ENCODE measurements around the gene SLC26A11.
A peak's percentile ranks its signal among the peaks of the same experiment; 100 is the strongest.
"Not testable (repeated sequence)": the region's sequence is repeated elsewhere in the genome, so short reads cannot be mapped to it uniquely, and the experiment has no call there.

Gene SLC26A11

DNA sequence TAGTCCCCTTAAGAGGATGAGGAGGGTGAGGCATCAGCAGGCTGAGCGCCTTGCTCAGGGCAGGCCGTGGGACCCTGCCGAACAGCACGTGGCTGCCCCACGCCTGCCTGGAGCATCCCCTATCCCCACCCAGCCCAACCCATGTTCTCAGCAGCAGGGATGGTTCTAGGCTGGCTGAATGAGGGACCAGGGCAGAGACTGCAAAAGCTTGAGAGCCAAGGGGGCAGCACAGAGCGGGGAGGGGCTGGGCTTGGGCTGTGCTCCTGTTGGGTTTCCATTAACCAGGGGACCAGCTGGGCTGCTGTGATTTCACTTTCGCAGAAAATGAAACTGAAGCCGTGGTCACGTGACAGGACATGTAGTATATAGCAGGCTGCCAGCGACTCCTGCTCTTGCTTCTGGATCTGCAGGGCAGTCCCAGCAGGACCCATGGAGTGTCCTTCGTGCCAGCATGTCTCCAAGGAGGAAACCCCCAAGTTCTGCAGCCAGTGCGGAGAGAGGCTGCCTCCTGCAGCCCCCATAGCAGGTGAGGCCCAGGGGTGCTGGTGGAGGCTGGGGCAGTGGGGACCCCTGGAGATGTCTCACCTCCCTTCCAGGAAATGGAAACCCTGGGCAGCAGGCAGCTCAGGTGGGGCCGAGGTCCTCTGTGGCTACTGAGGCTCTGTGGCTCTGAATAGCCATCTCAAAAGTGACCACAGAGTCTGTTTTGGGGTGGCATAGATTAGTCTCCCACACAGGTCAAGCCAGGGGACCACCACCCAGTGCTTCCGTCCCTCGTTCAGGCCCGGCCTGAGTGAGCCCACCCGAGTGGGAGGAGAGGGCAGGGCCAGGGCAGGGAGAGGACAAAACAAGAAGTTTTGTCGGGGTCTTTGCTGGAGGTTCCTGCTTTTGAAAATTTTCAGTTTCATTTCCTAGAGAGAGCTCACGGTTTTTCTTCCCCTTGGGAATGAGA lies 43.3 kb downstream of the SLC26A11 start:
- peak; percentile 96 to 98 for DNase-seq

DNA sequence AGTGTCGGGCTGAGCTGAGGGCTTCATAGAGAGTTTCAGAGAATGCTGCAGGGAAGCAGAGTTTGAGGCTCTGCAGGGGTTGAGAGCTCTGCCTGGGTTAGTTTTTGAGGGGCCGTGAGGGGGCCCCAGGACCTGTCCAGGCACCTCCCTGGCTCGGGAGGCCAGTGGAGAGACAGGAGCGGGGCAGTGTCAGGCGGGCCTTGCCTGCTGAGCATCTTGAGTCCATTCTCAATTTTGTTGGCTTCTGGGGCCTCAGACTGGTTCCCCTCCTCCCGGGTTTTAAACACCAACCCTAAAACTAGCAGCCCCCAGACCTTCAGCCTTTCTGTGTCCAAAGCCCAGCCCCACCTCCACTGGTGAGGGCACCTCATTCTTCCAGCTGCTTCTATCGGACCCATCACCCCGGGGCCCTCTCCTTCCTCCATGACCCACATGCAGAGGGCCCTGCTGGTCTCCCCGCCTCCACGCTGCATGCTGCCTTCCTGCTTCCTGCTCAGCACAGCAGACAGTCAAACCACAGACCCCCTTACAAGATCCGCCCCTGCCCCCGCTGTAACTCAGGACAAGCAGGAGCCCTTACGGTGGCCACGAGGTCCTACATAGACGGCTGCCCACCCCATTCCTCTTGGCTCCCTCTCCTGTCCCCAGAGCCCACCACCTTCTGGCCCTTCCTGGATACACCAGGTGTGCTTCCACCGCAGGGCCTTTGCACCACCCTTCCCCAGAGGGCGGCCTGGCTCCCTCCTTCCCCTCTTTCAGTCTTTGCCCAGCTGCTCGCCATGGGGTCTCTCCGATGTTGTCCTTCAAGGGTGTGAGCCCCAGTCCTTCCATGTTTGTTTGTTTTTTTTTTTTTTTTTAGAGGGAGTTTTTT lies 44.2 kb downstream of the SLC26A11 start:
- DNase-seq: no peak

DNA sequence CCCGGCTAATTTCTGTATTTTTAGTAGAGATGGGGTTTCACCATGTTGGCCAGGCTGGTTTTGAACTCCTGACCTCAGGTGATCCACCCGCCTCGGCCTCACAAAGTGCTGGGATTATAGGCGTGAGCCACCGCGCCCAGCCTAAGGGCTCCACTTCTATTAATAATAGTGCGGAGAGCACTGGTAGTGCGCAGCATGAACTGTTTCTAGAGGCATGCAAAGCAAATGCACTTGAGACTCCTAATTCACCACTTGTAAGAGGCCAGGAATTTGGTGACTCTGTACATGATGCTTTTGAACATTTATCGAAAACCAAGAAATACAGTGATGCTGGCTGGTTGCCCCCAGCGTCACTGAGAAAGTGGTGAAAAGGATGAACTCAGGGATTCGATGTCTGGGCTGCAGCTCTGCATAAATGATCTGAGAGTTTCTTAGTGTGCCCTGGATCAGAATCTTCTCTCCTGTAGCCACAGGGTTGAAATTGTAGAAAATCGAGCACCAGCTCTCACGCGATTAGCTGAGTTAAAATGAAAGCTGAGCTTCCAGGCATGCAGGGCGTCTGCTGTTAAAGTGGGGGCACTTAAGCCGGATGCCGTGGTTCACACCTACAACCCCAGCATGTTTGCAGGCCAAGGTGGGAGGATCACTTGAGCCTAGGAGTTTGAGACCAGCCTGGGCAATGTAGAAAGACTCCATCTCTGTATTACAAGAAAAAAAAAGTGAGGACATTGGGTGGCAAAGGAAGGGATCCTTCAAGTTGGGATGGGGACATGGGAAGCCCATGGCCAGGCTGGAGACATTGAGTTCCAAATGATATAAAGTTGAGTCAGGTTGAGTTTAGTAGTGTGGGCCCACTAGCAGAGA lies 45.2 kb downstream of the SLC26A11 start:
- no peak for DNase-seq

DNA sequence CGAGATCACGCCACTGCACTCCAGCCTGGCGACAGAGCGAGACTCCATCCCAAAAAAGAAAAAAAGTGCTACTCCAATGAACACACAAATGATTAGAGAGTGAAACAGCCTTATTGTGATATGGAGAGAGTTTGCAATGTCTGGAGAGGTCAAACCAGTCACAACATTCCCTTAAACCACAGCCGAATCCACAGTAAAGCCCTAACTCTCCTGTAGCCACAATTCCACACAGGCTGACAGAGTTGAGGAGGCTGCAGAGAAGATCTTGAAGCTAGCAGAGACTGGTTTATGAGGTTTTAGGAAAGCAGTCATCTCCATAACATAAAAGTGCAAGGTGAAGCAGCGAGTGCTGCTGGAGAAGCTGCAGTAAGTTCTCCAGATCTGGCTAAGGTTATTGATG lies 47.2 kb downstream of the SLC26A11 start:
- no peak for DNase-seq

DNA sequence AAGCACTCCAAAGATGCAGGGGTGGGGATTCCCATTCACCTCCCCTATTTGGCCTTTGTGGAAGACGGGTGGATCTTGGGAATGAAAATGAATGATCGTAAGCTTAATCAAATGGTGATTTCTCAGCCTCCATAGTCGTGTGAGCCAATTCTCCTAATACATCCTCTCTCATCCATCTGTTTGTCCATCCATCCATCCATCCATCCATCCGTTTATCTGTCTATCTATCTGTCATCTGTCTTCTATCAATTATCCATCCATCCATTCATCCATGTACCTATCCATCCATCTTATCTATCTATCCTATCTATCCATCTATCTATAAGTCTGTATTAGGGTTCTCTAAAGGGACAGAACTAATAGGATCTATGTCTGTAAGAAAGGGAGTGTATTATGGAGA lies 48.2 kb downstream of the SLC26A11 start:
- DNase-seq: no peak

DNA sequence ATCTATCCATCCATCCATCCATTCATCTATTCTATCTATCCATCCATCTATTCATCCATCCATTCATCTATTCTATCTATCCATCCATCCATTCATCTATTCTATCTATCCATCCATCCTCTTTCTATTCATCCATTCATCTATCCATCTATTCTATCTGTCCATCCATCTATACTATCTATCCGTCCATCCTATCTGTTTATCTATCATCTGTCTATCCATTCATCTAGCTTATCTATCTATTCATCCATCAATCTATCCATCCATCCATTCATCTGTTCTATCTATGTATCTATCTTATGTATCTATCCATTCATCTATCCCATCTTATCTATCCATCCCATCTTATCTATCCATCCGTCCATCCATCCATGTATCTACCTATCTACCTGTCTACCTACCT lies 49.2 kb downstream of the SLC26A11 start:
- no peak for DNase-seq

DNA sequence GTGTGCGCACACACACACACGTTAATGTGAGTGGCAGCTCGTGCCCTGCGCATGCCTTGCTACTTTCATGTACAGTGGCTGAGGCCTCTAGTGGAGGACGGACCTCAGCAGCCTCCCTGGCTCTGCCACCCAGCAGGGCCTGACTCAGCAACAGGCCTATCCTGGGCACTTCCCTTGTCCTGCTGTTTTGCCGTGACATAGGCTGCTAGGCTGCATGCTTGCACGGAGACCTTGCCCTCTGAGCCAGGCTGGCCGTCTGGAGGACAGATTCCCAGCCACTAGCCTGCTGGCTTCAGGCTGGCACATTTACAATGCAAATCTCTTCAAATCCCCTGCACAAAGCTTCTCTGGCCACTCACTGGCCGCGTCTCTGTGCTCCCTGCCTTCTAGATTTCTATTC lies 49.9 kb downstream of the SLC26A11 start:
- peak; percentile 44 to 87 for DNase-seq

DNA sequence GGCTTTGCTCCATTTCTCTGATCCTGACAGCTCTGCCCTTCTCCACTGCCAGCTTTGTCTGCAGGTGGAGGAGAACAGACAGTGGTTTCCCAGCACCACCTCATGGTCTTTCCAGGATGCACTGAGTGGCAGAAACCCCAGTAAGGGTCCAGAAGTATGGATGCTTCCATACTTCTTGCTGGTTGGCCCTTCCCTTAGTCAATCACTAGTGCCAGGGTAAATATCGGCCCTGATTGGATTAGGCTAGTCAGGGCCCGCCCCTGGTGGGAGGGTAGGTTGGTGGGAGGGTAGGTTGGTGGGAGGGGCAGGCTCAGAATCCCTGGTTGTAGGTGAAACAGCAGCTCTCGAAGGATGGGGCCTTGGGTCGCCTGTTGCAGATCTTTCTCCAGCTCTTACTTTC lies 50.6 kb downstream of the SLC26A11 start:
- DNase-seq: no peak

DNA sequence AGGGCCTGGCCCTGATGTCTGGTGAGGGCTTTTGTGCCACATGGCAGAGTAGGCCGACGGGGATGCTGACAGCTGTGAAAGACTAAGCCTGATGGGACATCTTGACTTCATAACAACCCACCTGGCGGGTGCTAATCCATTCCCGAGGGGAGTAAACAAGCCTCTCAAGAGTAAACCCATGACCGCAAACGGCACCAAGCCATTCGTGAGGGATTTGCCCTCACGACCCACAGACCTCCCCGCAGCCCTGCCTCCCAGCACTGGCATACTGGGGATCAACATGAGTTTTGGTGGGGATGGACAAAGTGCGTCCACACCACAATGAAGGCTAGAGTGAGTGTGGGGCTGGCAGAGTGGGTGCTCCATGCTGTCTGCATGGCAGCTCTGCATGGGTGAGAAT lies 52.1 kb downstream of the SLC26A11 start:
- peak; percentile 100 for DNase-seq

DNA sequence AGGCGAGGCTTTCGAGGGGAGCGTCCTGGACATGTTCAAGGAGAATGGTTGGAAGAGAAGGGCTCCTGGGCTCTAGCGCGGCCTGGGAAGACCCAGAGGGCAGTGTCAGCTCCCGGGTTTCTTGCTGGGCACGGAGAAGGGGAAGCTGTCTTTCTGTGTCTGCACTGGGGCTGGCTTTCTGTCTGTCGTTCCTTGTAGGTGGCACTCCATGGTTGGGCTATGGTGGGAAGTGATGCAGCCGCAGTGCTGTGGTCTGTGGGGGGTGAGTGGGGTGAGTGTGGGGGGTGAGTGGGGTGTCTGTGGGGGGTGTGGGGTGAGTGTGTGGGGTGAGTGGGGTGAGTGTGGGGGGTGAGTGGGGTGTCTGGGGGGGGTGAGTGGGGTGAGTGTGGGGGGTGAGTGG lies 54.1 kb downstream of the SLC26A11 start:
- DNase-seq: no peak

DNA sequence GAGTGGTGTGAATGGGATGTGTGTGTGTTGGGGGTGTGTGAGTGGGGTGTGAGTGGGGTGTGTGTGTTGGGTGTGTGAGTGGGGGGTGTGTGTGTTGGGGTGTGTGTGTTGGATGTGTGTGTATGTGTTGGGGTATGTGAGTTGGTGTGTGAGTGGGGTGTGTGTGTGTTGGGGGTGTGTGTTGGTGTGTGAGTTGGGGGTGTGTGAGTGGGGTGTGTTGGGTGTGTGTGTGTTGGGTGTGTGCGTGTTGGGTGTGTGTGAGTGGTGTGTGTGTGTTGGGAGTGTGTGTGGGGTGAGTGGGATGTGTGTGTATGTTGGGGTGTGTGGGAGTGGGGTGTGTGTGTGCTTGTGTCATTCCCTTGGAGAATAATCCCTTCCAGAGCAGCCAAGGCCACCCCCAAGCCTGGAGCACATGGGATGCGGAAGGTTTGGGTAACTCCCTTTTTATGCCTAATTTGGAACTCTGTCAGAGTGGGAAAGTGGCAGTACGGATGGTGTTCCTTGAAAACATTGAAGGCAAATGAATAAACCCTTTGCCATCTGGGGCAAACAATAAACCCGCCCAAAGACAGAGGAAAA lies 54.7 kb downstream of the SLC26A11 start:
- DNase-seq: no peak

DNA sequence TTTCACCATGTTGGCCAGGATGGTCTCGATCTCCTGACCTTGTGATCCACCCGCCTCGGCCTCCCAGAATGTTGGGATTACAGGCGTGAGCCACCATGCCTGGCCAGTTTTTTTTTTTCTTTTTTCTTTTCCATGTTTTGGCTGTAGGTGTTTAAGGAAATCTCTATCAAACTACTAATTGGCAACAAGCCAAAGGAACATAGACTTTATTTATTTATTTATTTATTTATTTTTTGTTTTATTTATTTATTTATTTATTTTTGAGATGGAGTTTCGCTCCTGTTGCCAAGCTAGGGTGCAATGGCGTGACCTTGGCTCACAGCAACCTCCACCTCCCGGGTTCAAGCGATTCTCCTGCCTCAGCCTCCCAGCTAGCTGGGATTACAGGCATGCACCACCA lies 55.6 kb downstream of the SLC26A11 start:
- DNase-seq: not testable (repeated sequence)

DNA sequence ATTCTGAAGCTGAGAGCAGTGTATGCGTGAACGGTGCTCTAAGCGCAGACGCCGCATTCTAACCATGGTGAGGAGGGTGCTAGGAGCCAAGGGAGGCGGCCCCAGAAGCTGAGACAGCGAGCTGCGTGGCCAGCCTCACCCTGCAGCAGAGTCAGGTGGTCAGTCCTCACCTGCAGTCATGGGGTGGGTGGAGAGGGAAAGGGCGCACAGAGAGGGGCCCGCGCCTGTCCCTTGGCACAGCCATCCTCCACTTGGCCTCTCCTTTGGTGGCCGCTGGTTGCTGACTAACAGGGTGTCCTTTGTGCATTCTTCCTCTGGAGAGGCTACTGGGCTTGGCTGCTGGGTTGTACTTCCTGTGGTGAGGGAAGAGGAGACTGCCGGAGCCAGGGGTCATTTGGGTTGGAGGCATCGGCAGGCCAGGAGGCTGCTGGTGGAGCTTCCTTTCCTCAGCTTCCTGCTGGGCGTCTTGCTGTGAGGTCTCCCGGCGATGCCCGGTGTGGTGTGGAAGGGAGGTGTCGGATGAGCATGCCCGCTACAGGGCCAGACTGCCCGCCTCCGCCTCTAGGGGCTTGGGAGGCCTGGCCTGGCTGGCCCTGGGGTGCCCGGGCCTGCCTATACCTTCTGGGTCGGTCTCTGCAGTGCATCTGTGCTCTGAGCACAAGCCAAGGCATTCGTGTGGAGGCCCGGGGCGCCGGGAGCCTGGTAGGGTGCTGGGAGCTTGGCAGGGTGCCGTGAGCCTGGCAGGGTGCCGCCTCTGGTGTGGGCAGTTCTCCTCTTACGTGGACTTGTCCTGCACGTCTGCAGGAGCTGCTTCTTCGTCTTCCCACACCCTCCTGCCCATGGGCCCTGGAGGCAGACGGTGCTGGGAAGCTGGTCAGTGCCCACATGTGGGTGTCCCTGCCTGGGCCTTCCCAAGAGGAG lies 57.8 kb downstream of the SLC26A11 start:
- no peak for DNase-seq

DNA sequence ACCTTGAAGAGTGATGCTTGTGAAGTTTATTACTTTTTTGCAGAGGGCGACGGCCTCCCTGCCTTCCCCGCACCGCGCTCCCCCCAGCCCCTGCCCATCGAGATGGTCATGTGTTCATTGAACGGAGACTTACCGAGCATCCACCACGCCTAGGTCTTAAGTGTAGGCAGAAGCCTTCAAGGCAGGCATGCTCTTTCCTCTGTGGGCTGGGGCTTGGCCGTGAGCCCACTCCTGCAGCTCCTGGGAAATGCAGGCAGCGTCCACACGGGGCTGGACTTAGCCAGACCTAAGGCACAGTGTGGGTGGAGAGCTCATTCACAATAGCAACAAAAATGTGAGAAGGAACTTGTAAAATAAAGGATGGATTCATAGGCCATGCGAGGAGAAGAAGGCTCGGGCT lies 59.7 kb downstream of the SLC26A11 start:
- DNase-seq: no peak

DNA sequence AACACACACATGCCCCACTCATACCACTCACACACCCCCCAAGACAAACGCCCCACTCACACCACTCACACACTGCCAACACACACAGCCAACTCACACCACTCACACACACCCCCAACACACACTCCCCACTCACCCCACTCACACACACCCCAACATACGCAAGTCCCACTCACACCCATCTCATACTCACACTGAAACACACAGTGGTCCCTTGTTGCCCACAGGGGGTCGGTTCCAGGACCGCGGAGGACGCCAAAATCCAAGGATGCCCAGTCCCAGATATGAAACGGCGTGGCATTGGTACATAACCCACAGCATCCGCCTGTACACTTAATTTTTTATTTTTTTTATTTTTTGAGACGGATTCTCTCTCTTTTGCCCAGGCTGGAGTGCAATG lies 61.3 kb downstream of the SLC26A11 start:
- DNase-seq: no peak

DNA sequence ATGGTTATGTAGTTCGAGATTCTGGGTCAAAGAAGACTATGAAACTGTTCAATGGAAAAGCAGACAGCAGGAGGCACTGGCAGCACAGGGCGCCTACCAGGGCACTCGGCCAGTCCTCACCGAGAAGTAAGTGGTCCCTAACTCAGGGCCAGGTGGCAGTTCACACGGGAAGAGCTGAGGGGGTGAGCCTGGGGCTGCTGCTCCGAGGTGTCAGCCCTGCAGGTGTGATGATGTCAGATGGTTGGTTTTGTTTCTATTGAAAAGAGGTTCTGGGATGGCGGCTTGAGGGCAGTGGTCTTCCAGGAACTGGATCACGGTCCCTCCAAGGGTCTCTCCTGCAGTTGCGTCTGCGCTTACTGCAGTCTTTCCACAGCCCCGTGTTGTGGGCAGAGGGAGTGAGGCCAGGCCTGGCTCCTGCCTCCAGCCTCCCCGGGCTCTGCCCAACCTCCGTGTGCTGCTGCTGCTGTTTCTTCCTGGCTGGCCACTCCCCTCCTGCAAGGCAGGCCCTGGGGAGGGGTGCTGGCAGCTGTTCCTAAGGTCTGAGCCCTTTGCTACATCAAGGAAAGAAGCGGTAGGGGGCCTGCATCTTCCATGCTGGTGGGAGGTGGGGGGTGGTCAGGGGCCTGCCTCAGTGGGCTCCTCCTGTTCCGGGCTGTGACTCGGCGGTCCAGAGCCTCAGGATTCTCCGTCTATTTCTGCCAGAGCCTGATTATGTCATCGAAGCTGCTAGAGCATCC lies 63.1 kb downstream of the SLC26A11 start:
- peak in 1 of 2 experiments; percentile 71 for DNase-seq

DNA sequence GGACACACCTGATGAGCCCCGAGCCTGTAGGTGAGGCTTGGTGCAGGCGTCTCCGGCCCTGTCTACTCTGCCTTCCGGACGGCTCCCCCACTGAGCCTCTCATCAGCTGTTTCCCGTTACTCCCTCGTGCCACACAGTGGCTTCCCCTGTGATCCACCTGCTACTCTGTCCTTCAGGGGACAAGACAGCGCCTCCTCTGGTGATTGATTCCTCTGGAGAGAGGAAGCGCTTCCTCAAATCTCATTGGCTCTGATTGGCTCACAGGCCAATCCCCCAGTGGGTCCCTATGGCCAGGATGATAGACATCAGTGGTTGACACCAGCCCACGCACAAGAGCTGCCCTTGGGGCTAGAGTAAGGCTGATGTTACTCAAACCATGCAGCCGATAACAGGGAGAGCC lies 64.4 kb downstream of the SLC26A11 start:
- no peak for DNase-seq

DNA sequence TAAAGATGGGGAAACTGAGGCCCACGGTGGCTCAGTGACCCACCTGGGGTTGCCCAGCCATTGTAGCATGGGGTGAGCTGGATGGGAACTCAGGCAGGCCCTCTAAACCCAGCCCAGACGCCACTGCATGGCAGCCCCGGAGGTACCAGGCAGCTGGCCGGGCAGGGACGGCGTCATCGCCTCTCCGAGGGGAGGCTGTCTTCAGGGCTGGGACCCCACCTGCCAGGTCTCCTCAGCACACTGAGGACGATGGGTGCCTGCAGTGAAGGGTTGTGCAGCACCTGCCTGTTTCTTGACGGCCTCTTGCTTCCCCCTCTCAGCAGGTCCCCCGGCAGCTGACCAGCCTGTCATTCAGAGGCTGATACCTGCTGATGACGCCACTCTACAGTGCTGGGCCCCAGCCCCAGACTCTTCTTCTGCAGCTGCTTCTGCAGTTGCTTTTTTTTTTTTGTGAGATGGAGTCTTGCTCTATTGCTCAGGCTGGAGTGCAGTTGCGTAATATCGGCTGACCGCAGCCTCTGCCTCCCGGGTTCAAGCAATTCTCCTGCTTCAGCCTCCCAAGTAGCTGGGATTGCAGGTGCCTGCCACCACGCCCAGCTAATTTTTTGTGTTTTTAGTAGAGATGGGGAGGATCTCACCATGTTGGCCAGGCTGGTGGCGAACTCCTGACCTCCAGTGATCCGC lies 65.2 kb downstream of the SLC26A11 start:
- DNase-seq: no peak

DNA sequence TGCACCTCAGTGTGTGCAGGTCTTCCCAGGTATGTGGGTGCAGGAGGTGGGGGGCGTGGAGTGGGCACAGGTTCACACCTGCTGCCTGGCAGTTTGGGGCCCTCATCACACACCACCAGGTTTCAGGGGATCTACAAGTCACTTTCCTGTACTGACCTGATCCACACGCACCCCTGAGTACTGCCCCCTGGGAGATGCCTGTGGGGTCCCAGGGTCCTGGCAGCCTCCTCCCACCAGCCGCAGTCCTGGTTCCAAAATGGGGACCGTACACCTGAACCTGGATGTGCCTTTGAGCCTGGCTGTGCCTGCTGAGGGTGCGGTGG lies 66.4 kb downstream of the SLC26A11 start:
- DNase-seq: no peak

DNA sequence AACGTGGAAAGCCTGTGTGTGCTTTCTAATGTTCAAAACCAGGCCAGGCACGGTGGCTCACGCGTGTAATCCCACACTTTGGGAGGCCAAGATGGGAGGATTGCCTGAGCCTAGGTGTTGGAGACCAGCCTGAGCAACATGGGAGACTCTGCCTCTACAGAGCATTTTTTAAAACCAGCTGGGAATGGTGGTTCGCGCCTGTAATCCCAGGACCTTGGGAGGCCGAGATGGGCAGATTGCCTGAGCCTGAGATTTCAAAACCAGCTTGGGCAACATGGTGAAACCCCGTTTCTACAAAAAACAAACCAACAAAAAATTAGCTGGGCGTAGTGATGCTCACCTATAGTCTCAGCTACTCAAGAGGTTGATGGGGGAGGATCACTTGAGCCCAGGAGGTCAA lies 66.8 kb downstream of the SLC26A11 start:
- no peak for DNase-seq

Data from NCI-H524 (cell line).